Naive thymus-derived CD4-positive, alpha-beta T cell (primary cell): ENCODE measurements around the gene ZNF467. TPM values are rescaled to one million over a fixed set of nuclear protein-coding genes. Genes with fewer than 3 reads are reported as not detected.

ENCODE experiments used
- ATAC-seq: fragments of 150-1000 bp; cut with Tn5 transposase; 2 replicates; pipeline ENCODE4 v1.10.0; 2021; ENCODE audit warnings: mild to moderate bottlenecking, moderate library complexity
- CTCF ChIA-PET: fragments of 350-600 bp; sonication (Branson Sonifier 250); formaldehyde crosslinking; loops from one replicate; lab custom pipeline; 2021; ENCODE audit warnings: antibody characterized with exemption; lab: Charles Lee
- POLR2A ChIA-PET: fragments of 350-600 bp; sonication (Branson Sonifier 250); formaldehyde crosslinking; loops from one replicate; lab custom pipeline; 2021; ENCODE audit warnings: antibody characterized with exemption, inconsistent platforms; lab: Charles Lee
- DNase-seq, 9 donors: peaks; one replicate each; pipeline versions ENCODE4 v3.0.0 to v3.0.0-alpha.2; 2020 to 2022; ENCODE audit warnings: mixed read lengths in 1 of 9
- H3K27ac ChIP-seq: one replicate; pipeline ENCODE4 v1.7.0; 2013; ENCODE audit warnings: mild to moderate bottlenecking, low read depth, low read length, moderate library complexity
- H3K27me3 ChIP-seq, 2 donors: one replicate each; pipeline ENCODE4 v1.7.0; 2013; ENCODE audit warnings: low read length in 2 of 2, mild to moderate bottlenecking in 2 of 2, moderate library complexity in 2 of 2; ENCODE audit not compliant: control insufficient read depth in 2 of 2, insufficient read depth in 2 of 2
- H3K36me3 ChIP-seq, 3 experiments: 1 replicate in 2 of 3; 2 replicates in 1 of 3; pipeline ENCODE4 v1.7.0; 2013; ENCODE audit warnings: low read length in 3 of 3, mild to moderate bottlenecking in 3 of 3, moderate library complexity in 1 of 3; ENCODE audit not compliant: insufficient read depth in 3 of 3, control insufficient read depth in 2 of 3
- H3K4me1 ChIP-seq, 2 donors: one replicate each; pipeline ENCODE4 v1.7.0; 2013; ENCODE audit warnings: low read length in 2 of 2, mild to moderate bottlenecking in 2 of 2, moderate library complexity in 1 of 2; ENCODE audit not compliant: control insufficient read depth in 2 of 2, insufficient read depth in 2 of 2
- H3K4me3 ChIP-seq: 2 replicates; pipeline ENCODE4 v1.7.0; 2013; ENCODE audit warnings: mild to moderate bottlenecking, low read length
- H3K9me3 ChIP-seq, 3 experiments: 1 replicate in 2 of 3; 2 replicates in 1 of 3; pipeline ENCODE4 v1.7.0; 2013; ENCODE audit warnings: low read length in 3 of 3; ENCODE audit not compliant: control insufficient read depth in 2 of 3
- H3K27ac Mint-ChIP-seq, 9 donors: one replicate each; pipeline ENCODE4 v1.8.0; 2020 to 2022; ENCODE audit warnings: mixed read lengths in 9 of 9, mild to moderate bottlenecking in 8 of 9, moderate library complexity in 5 of 9, inconsistent platforms in 2 of 9
- H3K27me3 Mint-ChIP-seq, 5 donors: one replicate each; pipeline ENCODE4 v1.8.0; 2021 to 2022; ENCODE audit warnings: mixed read lengths in 5 of 5, mild to moderate bottlenecking in 1 of 5
- H3K36me3 Mint-ChIP-seq, 5 donors: one replicate each; pipeline ENCODE4 v1.8.0; 2020 to 2022; ENCODE audit warnings: mixed read lengths in 5 of 5, mild to moderate bottlenecking in 3 of 5, inconsistent platforms in 1 of 5
- H3K4me1 Mint-ChIP-seq, 7 donors: one replicate each; pipeline ENCODE4 v1.8.0; 2020 to 2022; ENCODE audit warnings: mixed read lengths in 7 of 7, mild to moderate bottlenecking in 3 of 7, inconsistent platforms in 1 of 7
- H3K4me3 Mint-ChIP-seq, 10 donors: one replicate each; pipeline ENCODE4 v1.8.0; 2020 to 2022; ENCODE audit warnings: mild to moderate bottlenecking in 10 of 10, mixed read lengths in 10 of 10, moderate library complexity in 6 of 10, inconsistent platforms in 2 of 10
- H3K9me3 Mint-ChIP-seq, 11 donors: one replicate each; pipeline ENCODE4 v1.8.0; 2020 to 2022; ENCODE audit warnings: mixed read lengths in 11 of 11, mild to moderate bottlenecking in 4 of 11, inconsistent platforms in 1 of 11, moderate library complexity in 1 of 11
- intact Hi-C, 2 donors: fragments of 100-400 bp; cut with micrococcal nuclease; formaldehyde crosslinking; loops; one replicate each; pipeline ENCODE4 v1.15.1; 2023
- polyA plus RNA-seq, 2 donors: library from polyadenylated mRNA; unstranded; fragments of 300-500 nt; fragmentation: Illumina TruSeq; gene quantifications; one replicate each; pipeline ENCODE4 v1.2.3, GENCODE V29; 2021
- total RNA-seq, 6 experiments: library from RNA in 5 of 6; stranded (reverse) in 5 of 6; gene quantifications; 1 replicate in 5 of 6; 2 replicates in 1 of 6; pipeline ENCODE4 v1.2.3 and lab custom pipeline; 2021 to 2026

ZNF467 gene
- total and polyA plus RNA-seq, 7 experiments from 2014 or later, result 0.17 to 33.1 (median 6.8) TPM

DNA sequence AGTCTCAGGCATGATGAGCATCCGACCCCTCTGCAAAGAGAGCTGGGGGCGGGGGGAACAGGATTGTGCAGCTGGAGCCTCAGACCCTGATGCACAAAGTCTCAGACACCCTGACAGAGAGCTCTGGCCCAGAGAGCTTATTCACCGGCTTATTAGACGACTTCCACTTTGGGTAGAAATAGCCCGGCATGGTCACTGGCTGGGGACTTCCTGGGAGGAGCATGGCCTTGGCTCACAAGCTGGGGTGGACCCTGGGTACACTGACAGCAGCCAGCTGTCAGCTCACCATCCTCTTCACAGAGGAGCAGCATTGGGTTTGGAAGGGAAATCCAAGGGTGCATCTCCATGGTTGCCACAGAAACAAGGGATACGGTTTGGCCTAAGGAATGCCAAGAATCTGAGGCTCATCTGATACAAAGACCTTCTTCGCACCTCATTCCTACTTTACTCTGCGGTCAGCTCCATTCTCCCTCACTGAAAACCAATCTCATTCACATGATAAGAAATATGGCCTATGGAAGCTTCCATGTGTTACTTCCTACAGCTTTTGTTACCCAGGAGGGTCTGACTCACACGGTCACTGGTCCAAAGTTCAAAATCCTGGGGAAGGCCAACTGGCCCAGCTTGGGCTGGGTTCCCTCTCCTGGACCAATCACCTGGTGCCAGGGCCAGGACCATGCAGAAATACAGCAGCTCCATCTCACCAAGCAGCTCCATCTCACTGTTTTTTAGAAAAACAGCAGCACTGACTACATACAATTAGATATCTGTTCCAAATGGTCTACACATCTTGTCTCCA is 25.1 kb downstream of the ZNF467 start:
- intact Hi-C loops, result no loop called here
- CTCF ChIA-PET, result interaction anchor here (1.4 kb wide), 1 partner anchor 86 kb away, joined by 6 read pairs; no protein-coding TSS in a partner anchor
- ATAC-seq (no peak), DNase-seq (no peak)
- Mint-ChIP-seq H3K36me3 (no peaks in the 10 kb centered on the region), H3K27ac (peak overlapping the region in 1 of 9 donors; percentile 10), H3K4me3 (no peak overlapping the region), H3K9me3 (peaks cover 0 to 7% (median 0%) of the 10 kb centered on the region in 11 donors), H3K4me1 (no peaks in the 10 kb centered on the region), H3K27me3 (peaks cover 0 to 10% (median 8%) of the 10 kb centered on the region in 5 donors)
- Histone ChIP-seq H3K27me3 (no peaks in the 10 kb centered on the region), H3K4me3 (no peak overlapping the region), H3K36me3 (no peaks in the 10 kb centered on the region), H3K4me1 (no peaks in the 10 kb centered on the region), H3K27ac (no peak overlapping the region), H3K9me3 (no peaks in the 10 kb centered on the region)
- POLR2A ChIA-PET, result interaction anchor here (1.1 kb wide), 1 partner anchor 14 kb away, joined by 3 read pairs; no protein-coding TSS in a partner anchor

DNA sequence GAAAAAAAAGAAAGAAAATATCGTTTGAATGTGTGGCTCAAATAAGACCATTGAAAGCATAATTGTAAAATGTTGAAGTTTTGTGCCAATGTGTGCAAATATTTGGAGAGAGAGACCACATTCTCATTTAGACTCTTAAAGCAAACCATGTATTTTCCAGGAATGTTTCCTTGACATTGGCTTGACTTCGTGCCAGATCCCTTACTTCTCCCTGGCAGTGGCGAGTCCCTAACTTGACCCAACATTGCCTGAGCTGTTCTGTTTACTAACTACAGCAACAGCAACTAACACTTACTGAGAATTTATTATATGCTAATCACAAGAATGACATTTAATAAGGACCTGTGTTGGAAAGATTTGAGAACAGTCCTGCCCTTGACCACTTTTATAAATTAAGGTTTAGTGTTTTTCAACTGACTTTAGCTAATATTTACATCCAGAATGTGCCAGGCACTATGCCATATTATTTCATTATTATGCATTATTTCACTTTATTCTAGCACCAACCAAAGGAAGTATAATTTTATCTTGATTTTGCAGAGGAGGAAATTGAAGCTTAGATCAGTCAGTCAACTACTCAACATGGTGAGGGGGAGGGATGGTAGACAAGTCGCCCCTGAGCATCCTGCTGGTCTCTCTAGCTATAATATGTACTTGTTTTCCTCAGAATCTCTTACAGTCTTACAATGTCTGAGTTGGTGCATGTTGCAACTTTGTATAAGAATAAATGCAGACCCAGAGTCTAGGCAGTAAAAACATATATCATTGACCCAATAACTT is 29.7 kb downstream of the ZNF467 start:
- ChIA-PET CTCF (interaction anchor here (0.9 to 1.1 kb wide), 2 partner anchors 79 to 81 kb away, joined by 4 read pairs; no protein-coding TSS in a partner anchor), POLR2A (interaction anchor here (0.5 kb wide), 1 partner anchor 220 kb away, joined by 3 read pairs; no protein-coding TSS in a partner anchor)
- no peaks in the 10 kb centered on the region for H3K9me3 ChIP-seq
- H3K27ac ChIP-seq, result no peak overlapping the region
- H3K4me1 ChIP-seq, result peaks cover 7 to 9% of the 10 kb centered on the region in 2 donors
- peaks cover 29 to 44% (median 35%) of the 10 kb centered on the region in 5 donors for H3K27me3 Mint-ChIP-seq
- H3K27me3 ChIP-seq, result peaks cover 0 to 4% of the 10 kb centered on the region in 2 donors
- H3K9me3 Mint-ChIP-seq, result peaks cover 0 to 2% (median 0%) of the 10 kb centered on the region in 11 donors
- peaks cover 0 to 4% (median 0%) of the 10 kb centered on the region in 5 donors for H3K36me3 Mint-ChIP-seq
- no peak overlapping the region for H3K4me3 ChIP-seq
- peaks cover 9 to 12% (median 10%) of the 10 kb centered on the region in 7 donors for H3K4me1 Mint-ChIP-seq
- H3K36me3 ChIP-seq, result no peaks in the 10 kb centered on the region
- ATAC-seq (no peak), DNase-seq (no peak)
- intact Hi-C loops, result loop anchor here in 1 of 2 donors (2.0 to 5.0 kb wide), 2 partner anchors 29 to 59 kb away; a partner anchor contains a TSS
- H3K4me3 Mint-ChIP-seq, result no peak overlapping the region
- H3K27ac Mint-ChIP-seq, result no peak overlapping the region

DNA sequence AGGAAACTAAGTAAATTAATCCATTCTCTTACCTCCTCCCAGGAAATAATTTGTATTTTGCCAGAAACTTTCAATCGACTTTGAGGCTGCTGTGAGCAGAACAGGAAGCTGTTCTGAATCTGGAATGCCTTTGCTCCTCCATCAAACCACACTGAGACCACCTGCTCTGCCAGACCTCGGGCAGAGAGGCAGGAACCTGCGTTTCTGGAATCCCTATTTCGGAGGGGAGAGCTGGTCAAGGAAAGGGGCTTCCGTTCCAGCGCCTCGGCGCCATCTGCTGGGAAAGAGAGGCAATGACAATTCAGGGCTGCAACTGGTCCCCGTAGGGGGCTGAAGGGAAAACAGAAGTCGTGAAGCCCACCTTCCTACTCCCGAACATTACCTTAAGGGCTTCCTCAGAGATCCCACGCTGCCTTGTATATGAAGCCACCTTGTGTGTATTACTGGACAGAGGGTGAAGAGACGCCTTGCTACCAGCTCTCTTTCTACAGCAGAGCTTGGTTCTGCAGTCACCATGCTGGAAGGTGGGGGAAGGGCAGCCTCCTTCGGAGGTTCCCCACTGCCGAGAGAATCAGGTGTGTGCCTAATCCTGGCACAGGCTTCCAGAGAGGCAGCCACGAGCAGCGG is 31.2 kb downstream of the ZNF467 start:
- H3K4me1 Mint-ChIP-seq, result peaks cover 10 to 14% (median 11%) of the 10 kb centered on the region in 7 donors
- Histone ChIP-seq H3K36me3 (no peaks in the 10 kb centered on the region), H3K9me3 (no peaks in the 10 kb centered on the region), H3K27me3 (peaks cover 0 to 4% of the 10 kb centered on the region in 2 donors), H3K27ac (no peak overlapping the region), H3K4me1 (peaks cover 7 to 9% of the 10 kb centered on the region in 2 donors), H3K4me3 (peak overlapping the region; percentile 51)
- peaks cover 0 to 2% (median 0%) of the 10 kb centered on the region in 11 donors for H3K9me3 Mint-ChIP-seq
- H3K36me3 Mint-ChIP-seq, result peaks cover 0 to 4% (median 0%) of the 10 kb centered on the region in 5 donors
- H3K27me3 Mint-ChIP-seq, result peaks cover 35 to 51% (median 43%) of the 10 kb centered on the region in 5 donors
- peak; percentile 79 for ATAC-seq
- peak in 8 of 9 donors; percentile 32 to 64 (median 44) for DNase-seq
- peak overlapping the region; percentile 70 to 88 (median 79) for H3K4me3 Mint-ChIP-seq
- peak overlapping the region in 2 of 9 donors; percentile 7 to 43 for H3K27ac Mint-ChIP-seq
- POLR2A ChIA-PET, result interaction anchor here (1.5 kb wide), 1 partner anchor 79 kb away, joined by 5 read pairs; no protein-coding TSS in a partner anchor
- intact Hi-C loops, result loop anchor here (1.0 to 5.0 kb wide), 6 partner anchors 27 to 503 kb away; partner anchors contain the start of gene ZNF212 (in 1 of the 2)
- CTCF ChIA-PET, result interaction anchor here (0.7 to 1.6 kb wide), 8 partner anchors 9 to 80 kb away, joined by 3 to 15 read pairs (median 4); no protein-coding TSS in a partner anchor

DNA sequence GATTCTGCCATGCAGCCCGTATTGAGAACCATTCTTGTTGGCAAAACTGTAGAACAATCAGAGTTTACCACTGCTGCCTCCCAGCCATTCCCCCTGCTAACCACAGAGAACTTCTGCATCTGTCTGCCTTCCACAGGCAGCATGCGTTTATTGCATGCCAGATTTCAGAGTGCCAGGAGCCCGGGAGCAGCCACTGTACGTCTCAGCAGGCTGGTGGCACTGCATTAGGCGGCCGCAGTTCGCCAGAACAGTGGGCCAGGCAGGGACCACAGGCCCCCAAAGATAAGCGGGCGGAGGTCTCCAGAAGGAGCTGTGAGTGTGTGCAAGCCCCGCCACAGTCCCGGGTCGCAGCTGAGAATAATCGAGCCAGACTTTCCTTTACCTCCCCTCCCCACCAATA is 31.8 kb downstream of the ZNF467 start:
- peak overlapping the region in 1 of 9 donors; percentile 43 for H3K27ac Mint-ChIP-seq
- peaks cover 36 to 51% (median 45%) of the 10 kb centered on the region in 5 donors for H3K27me3 Mint-ChIP-seq
- no peaks in the 10 kb centered on the region for H3K9me3 ChIP-seq
- peaks cover 0 to 4% (median 0%) of the 10 kb centered on the region in 5 donors for H3K36me3 Mint-ChIP-seq
- ChIA-PET POLR2A (interaction anchor here (1.5 kb wide), 1 partner anchor 79 kb away, joined by 5 read pairs; no protein-coding TSS in a partner anchor), CTCF (interaction anchor here (0.7 to 1.6 kb wide), 8 partner anchors 8 to 79 kb away, joined by 3 to 15 read pairs (median 4); no protein-coding TSS in a partner anchor)
- intact Hi-C loops, result loop anchor here (1.0 to 5.0 kb wide), 6 partner anchors 27 to 502 kb away; partner anchors contain the start of gene ZNF212 (in 1 of the 2)
- peak overlapping the region; percentile 70 to 88 (median 79) for H3K4me3 Mint-ChIP-seq
- H3K4me3 ChIP-seq, result peak overlapping the region; percentile 51
- ATAC-seq (peak; percentile 66), DNase-seq (peak in 2 of 9 donors; percentile 7 to 12)
- peaks cover 10 to 17% (median 12%) of the 10 kb centered on the region in 7 donors for H3K4me1 Mint-ChIP-seq
- H3K27me3 ChIP-seq, result peaks cover 0 to 10% of the 10 kb centered on the region in 2 donors
- H3K27ac ChIP-seq, result no peak overlapping the region
- peaks cover 0 to 2% (median 0%) of the 10 kb centered on the region in 11 donors for H3K9me3 Mint-ChIP-seq
- no peaks in the 10 kb centered on the region for H3K36me3 ChIP-seq
- peaks cover 9% of the 10 kb centered on the region in 2 donors for H3K4me1 ChIP-seq

DNA sequence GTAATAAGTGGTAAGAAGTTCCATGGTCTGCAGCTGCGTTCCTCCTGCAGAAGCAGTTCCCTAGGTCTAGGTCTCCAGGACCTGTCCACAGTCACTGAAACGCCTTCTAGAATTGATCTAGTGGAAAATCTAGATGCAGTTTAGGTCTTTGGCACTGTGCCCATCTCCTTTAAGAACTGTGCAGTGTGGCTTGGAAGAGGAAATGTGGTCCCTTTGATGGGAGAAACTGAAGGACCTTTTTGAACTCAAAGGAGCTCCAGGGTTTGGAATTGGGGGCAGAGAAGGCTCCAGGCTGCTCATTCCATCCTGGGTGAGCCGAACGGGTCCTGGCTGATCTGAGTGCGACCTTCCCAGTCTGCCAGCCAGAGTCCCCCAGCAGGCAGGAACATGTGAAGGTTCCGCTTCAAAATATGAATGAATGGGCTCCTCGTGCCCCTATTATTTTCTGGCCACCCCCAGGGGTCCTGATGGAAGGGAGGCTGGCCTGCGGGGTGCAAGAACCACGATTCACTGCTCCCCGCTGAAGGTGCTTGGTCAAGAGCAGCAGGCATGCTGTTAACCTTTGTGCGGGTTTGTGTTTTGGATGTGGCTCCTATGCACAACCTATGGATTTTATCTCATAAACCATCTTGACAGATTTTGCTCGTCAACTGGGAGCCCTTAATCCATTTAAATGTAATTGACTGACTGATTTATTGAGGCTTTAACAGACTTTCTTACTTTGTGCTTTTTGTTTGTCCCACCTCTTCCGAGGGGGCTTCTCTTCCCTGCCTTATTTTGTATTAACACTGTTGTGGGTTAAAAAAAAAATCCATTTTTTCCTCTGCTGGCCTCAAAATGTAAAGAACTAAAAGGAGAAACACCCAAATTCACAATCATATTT is 36.7 kb downstream of the ZNF467 start:
- Histone ChIP-seq H3K36me3 (peaks cover 0 to 27% (median 0%) of the 10 kb centered on the region in 3 experiments), H3K4me1 (peaks cover under 1 to 10% of the 10 kb centered on the region in 2 donors), H3K9me3 (no peaks in the 10 kb centered on the region), H3K27ac (no peak overlapping the region), H3K27me3 (peaks cover 0 to 12% of the 10 kb centered on the region in 2 donors), H3K4me3 (no peak overlapping the region)
- intact Hi-C loops, result no loop called here
- Mint-ChIP-seq H3K9me3 (peaks cover 0 to 2% (median 0%) of the 10 kb centered on the region in 11 donors), H3K4me3 (peak overlapping the region in 1 of 10 donors; percentile 4), H3K27ac (peak overlapping the region in 1 of 9 donors; percentile 9), H3K27me3 (peaks cover 26 to 40% (median 34%) of the 10 kb centered on the region in 5 donors), H3K4me1 (peaks cover 2 to 21% (median 15%) of the 10 kb centered on the region in 7 donors), H3K36me3 (peaks cover 0 to 9% (median 2%) of the 10 kb centered on the region in 5 donors)
- ATAC-seq (no peak), DNase-seq (peak in 4 of 9 donors; percentile 16 to 40 (median 24))
- ChIA-PET POLR2A (no interaction called here), CTCF (interaction anchor here (1.0 to 1.2 kb wide), 2 partner anchors 63 to 72 kb away, joined by 3 to 4 read pairs; no protein-coding TSS in a partner anchor)
